Vagina (tissue), 2 donors: ENCODE measurements around the gene GMPPB. TPM values are rescaled to one million over a fixed set of nuclear protein-coding genes. Genes with fewer than 3 reads are reported as not detected.

Experiments
- DNase-seq, 2 donors: peaks; one replicate each; pipeline ENCODE4 v3.0.0-alpha.2; 2017; ENCODE audit errors: extremely low spot score in 2 of 2
- H3K27ac ChIP-seq: fragments of 200-600 bp; sonication (generic); one replicate; pipeline ENCODE4 v1.5.1; 2019
- H3K27me3 ChIP-seq: fragments of 200-600 bp; sonication (generic); one replicate; pipeline ENCODE4 v1.5.1; 2019
- H3K36me3 ChIP-seq, 2 donors: fragments of 200-600 bp; sonication (generic); one replicate each; pipeline ENCODE4 v1.5.1; 2017 to 2019
- H3K4me1 ChIP-seq: fragments of 200-600 bp; sonication (generic); one replicate; pipeline ENCODE4 v1.5.1; 2019
- H3K4me3 ChIP-seq, 2 donors: fragments of 200-600 bp; sonication (generic); 1 replicate in 1 of 2; 2 replicates in 1 of 2; pipeline ENCODE4 v1.5.1; 2016 to 2019
- H3K9me3 ChIP-seq: fragments of 200-600 bp; sonication (generic); one replicate; pipeline ENCODE4 v1.5.1; 2019
- CTCF ChIP-seq, 3 experiments: fragments of 450-650 bp in 2 of 3; fragments of 200-600 bp in 1 of 3; sonication (generic) in 1 of 3; IDR thresholded peaks; one replicate each; pipeline ENCODE4 v1.5.1; 2017 to 2019; ENCODE audit warnings: antibody characterized with exemption in 3 of 3, mild to moderate bottlenecking in 2 of 3, moderate library complexity in 2 of 3
- intact Hi-C: fragments of 100-400 bp; cut with DNase I; formaldehyde crosslinking; loops from one replicate; pipeline ENCODE4 v1.15.1; 2023
- small RNA-seq: library from RNA; depleted of rRNA; stranded (forward); fragments of <200 nt; gene quantifications from one replicate; pipeline ENCODE3, GENCODE V24; 2016
- total RNA-seq: library from RNA; depleted of rRNA; stranded (reverse); fragments of >200 nt; gene quantifications from one replicate; pipeline ENCODE4 v1.2.3, GENCODE V29; 2016

Gene GMPPB
- total RNA-seq, 1 donor from 2014 or later: 19.9 TPM

DNA sequence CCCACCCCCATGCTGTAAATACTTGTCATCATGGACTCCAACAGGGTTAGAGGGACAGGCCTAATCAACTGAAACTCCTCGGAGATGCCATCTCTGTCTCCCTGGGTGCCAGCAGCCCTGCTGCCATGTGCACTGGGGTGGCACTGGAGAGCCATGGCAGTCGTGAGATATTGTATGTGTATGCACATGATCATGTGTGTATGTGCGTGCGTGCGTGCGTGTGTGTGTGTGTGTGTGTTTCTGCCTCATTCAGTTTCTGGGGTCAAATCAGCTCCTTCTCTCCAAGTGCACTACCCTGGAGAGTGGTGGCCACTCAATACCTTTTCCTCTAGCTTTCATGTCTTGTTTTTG lies 52.8 kb downstream of the GMPPB start:
- Histone ChIP-seq H3K27ac (no peak overlapping the region), H3K9me3 (no peaks in the 10 kb centered on the region), H3K4me3 (no peak overlapping the region), H3K36me3 (peaks cover 0 to 4% of the 10 kb centered on the region in 2 donors), H3K27me3 (no peaks in the 10 kb centered on the region), H3K4me1 (peaks cover 24% of the 10 kb centered on the region)
- no peak for DNase-seq
- intact Hi-C loops: loop anchor here (5.0 kb wide), 2 partner anchors 129 to 394 kb away; partner anchors contain the start of gene C3orf62
- TF ChIP-seq CTCF (IDR thresholded peaks at IDR 0.05): no peak

Small RNA genes lying within 50 kb of the gene (small RNA-seq; reads per million reads assigned to genes)
- not detected for gene AMIGO3
- not detected for gene COX6CP14

Other genes starting within 250 kb of the GMPPB start
- gene BSN, start 169.5 kb downstream of the GMPPB start, total RNA-seq: 0.74 TPM
- gene APEH, start 49.6 kb downstream of the GMPPB start, total RNA-seq: 53.3 TPM
- gene MST1, start 34.5 kb downstream of the GMPPB start, total RNA-seq: 10.8 TPM
- gene RNF123, start 34.4 kb downstream of the GMPPB start, total RNA-seq: 25.8 TPM
- gene AMIGO3, start 4.3 kb downstream of the GMPPB start, total RNA-seq: not detected
- gene IP6K1, start 62.6 kb upstream of the GMPPB start, total RNA-seq: 46.2 TPM
- gene CDHR4, start 75.9 kb upstream of the GMPPB start, total RNA-seq: not detected
- 12.5 TPM for gene INKA1, start 79.3 kb upstream of the GMPPB start, total RNA-seq
- gene UBA7, start 90.0 kb upstream of the GMPPB start, total RNA-seq: 68.3 TPM
- gene TRAIP, start 132.6 kb upstream of the GMPPB start, total RNA-seq: 17.4 TPM
- not detected for gene CAMKV, start 146.0 kb upstream of the GMPPB start, total RNA-seq
- gene MST1R, start 179.9 kb upstream of the GMPPB start, total RNA-seq: 38.1 TPM
- 10.6 TPM for gene MON1A, start 205.9 kb upstream of the GMPPB start, total RNA-seq
- 71.5 TPM for gene RBM6, start 216.2 kb upstream of the GMPPB start, total RNA-seq